ENCODE data around the gene ADAR.

ADAR gene

GRCh38 chr1:154605534-154605933, 2.5 kb downstream of the ADAR start:
- Histone ChIP-seq H3K14ac (ENCODE audit: low read length) (no peak overlapping the region), H2BK5ac (ENCODE audit: low read length) (no peak overlapping the region), H3K79me1 (ENCODE audit: low read depth, low read length) (peaks cover 11% of the 10 kb centered on the region), H3K4me1 (ENCODE audit: control insufficient read depth in 2 of 2, insufficient read depth in 1 of 2, low read depth in 1 of 2, low read length in 2 of 2) (peaks cover 11% of the 10 kb centered on the region in 2 donors), H3K9ac (ENCODE audit: low read depth, low read length, poor library complexity) (no peak overlapping the region), H3K23ac (ENCODE audit: low read depth, low read length, poor library complexity) (no peak overlapping the region), H3K4me2 (ENCODE audit: insufficient read depth, low read length, poor library complexity, severe bottlenecking) (no peak overlapping the region), H2BK15ac (ENCODE audit: low read length) (no peak overlapping the region), H4K91ac (ENCODE audit: low read depth, low read length, poor library complexity) (no peak overlapping the region), H2BK120ac (ENCODE audit: low read depth, low read length) (no peak overlapping the region), H3K9me3 (replicated peaks in 1 of 2; ENCODE audit: control insufficient read depth in 2 of 2, insufficient read depth in 1 of 2, low read depth in 1 of 2, low read length in 2 of 2) (no peaks in the 10 kb centered on the region), H2BK12ac (ENCODE audit: low read length) (no peak overlapping the region), H3K4me3 (ENCODE audit: low read length in 2 of 2) (no peak overlapping the region), H3K18ac (ENCODE audit: low read length) (no peak overlapping the region), H3K27ac (replicated peaks; ENCODE audit: low read length) (no peak overlapping the region), H3K27me3 (ENCODE audit: control insufficient read depth in 3 of 3, insufficient read depth in 3 of 3, low read depth in 1 of 3, low read length in 3 of 3) (no peaks in the 10 kb centered on the region), H3K4ac (ENCODE audit: low read length) (no peak overlapping the region), H2AFZ (ENCODE audit: low read length) (no peak overlapping the region), H2AK5ac (ENCODE audit: low read depth, low read length) (no peak overlapping the region), H4K8ac (ENCODE audit: low read depth, low read length) (no peak overlapping the region), H3K36me3 (replicated peaks in 1 of 2; ENCODE audit: control insufficient read depth in 2 of 2, insufficient read depth in 2 of 2, low read length in 2 of 2) (peaks cover 17 to 49% of the 10 kb centered on the region in 2 donors)
- DNase-seq (ENCODE audit: low spot score) = no peak
- WGBS, 2 donors (ENCODE audit: extremely low coverage in 2 of 2, insufficient read length in 2 of 2, insufficient replicate concordance in 1 of 2) = no CpG with 5 or more reads among the region's 2 CpGs

GRCh38 chr1:154603317-154603716, 4.7 kb downstream of the ADAR start:
- no peak overlapping the region for H3K18ac ChIP-seq (ENCODE audit: low read length)
- H2BK12ac ChIP-seq (ENCODE audit: low read length) = no peak overlapping the region
- peaks cover 3 to 6% of the 10 kb centered on the region in 2 donors for H3K4me1 ChIP-seq (ENCODE audit: control insufficient read depth in 2 of 2, insufficient read depth in 1 of 2, low read depth in 1 of 2, low read length in 2 of 2)
- H2BK5ac ChIP-seq (ENCODE audit: low read length) = no peak overlapping the region
- H3K14ac ChIP-seq (ENCODE audit: low read length) = no peak overlapping the region
- no CpG with 5 or more reads among the region's 2 CpGs for WGBS, 2 donors (ENCODE audit: extremely low coverage in 2 of 2, insufficient read length in 2 of 2, insufficient replicate concordance in 1 of 2)
- no peak overlapping the region for H3K4me3 ChIP-seq (ENCODE audit: low read length in 2 of 2)
- no peak overlapping the region for H3K27ac ChIP-seq (replicated peaks; ENCODE audit: low read length)
- no peak overlapping the region for H3K9ac ChIP-seq (ENCODE audit: low read depth, low read length, poor library complexity)
- H3K79me1 ChIP-seq (ENCODE audit: low read depth, low read length) = peaks cover 14% of the 10 kb centered on the region
- no peak overlapping the region for H4K8ac ChIP-seq (ENCODE audit: low read depth, low read length)
- H3K4ac ChIP-seq (ENCODE audit: low read length) = no peak overlapping the region
- no peak overlapping the region for H3K23ac ChIP-seq (ENCODE audit: low read depth, low read length, poor library complexity)
- H3K27me3 ChIP-seq (ENCODE audit: control insufficient read depth in 3 of 3, insufficient read depth in 3 of 3, low read depth in 1 of 3, low read length in 3 of 3) = no peaks in the 10 kb centered on the region
- no peak overlapping the region for H3K4me2 ChIP-seq (ENCODE audit: insufficient read depth, low read length, poor library complexity, severe bottlenecking)
- H4K91ac ChIP-seq (ENCODE audit: low read depth, low read length, poor library complexity) = no peak overlapping the region
- peaks cover 20 to 68% of the 10 kb centered on the region in 2 donors for H3K36me3 ChIP-seq (replicated peaks in 1 of 2; ENCODE audit: control insufficient read depth in 2 of 2, insufficient read depth in 2 of 2, low read length in 2 of 2)
- H2AFZ ChIP-seq (ENCODE audit: low read length) = no peak overlapping the region
- no peak for DNase-seq (ENCODE audit: low spot score)
- H3K9me3 ChIP-seq (replicated peaks in 1 of 2; ENCODE audit: control insufficient read depth in 2 of 2, insufficient read depth in 1 of 2, low read depth in 1 of 2, low read length in 2 of 2) = no peaks in the 10 kb centered on the region
- no peak overlapping the region for H2AK5ac ChIP-seq (ENCODE audit: low read depth, low read length)
- H2BK120ac ChIP-seq (ENCODE audit: low read depth, low read length) = no peak overlapping the region
- no peak overlapping the region for H2BK15ac ChIP-seq (ENCODE audit: low read length)

DNA sequence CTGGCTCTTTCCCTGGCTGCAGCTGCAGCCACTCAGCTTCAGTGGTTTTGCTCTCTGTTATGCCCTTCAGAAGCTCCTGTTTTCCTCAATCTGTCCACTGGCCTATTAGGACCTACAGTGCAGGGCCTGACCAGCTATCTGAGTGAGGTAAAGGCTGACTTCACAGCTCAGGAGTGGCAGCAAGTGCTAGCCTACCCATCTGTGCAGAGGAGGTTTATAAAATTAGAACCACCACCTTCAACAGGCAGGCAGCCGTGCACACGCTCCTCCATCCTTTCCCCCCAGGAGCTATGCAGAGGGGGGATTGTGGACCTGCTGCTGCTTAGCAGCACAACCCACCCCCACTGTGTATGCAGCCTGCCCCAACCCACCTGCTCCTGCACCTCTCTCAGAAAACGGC, 8.3 kb downstream of the ADAR start:
- Histone ChIP-seq H3K36me3 (replicated peaks in 1 of 2; ENCODE audit: control insufficient read depth in 2 of 2, insufficient read depth in 2 of 2, low read length in 2 of 2) (peaks cover 49 to 91% of the 10 kb centered on the region in 2 donors), H3K4me1 (ENCODE audit: control insufficient read depth in 2 of 2, insufficient read depth in 1 of 2, low read depth in 1 of 2, low read length in 2 of 2) (peaks cover 0 to 2% of the 10 kb centered on the region in 2 donors), H3K4me2 (ENCODE audit: insufficient read depth, low read length, poor library complexity, severe bottlenecking) (no peak overlapping the region), H3K9ac (ENCODE audit: low read depth, low read length, poor library complexity) (no peak overlapping the region), H3K14ac (ENCODE audit: low read length) (no peak overlapping the region), H3K4ac (ENCODE audit: low read length) (no peak overlapping the region), H2AFZ (ENCODE audit: low read length) (no peak overlapping the region), H3K9me3 (replicated peaks in 1 of 2; ENCODE audit: control insufficient read depth in 2 of 2, insufficient read depth in 1 of 2, low read depth in 1 of 2, low read length in 2 of 2) (no peaks in the 10 kb centered on the region), H2BK5ac (ENCODE audit: low read length) (no peak overlapping the region), H3K27ac (replicated peaks; ENCODE audit: low read length) (no peak overlapping the region), H3K4me3 (ENCODE audit: low read length in 2 of 2) (no peak overlapping the region), H3K27me3 (ENCODE audit: control insufficient read depth in 3 of 3, insufficient read depth in 3 of 3, low read depth in 1 of 3, low read length in 3 of 3) (no peaks in the 10 kb centered on the region), H2AK5ac (ENCODE audit: low read depth, low read length) (no peak overlapping the region), H2BK15ac (ENCODE audit: low read length) (no peak overlapping the region), H3K23ac (ENCODE audit: low read depth, low read length, poor library complexity) (no peak overlapping the region), H3K18ac (ENCODE audit: low read length) (no peak overlapping the region), H3K79me1 (ENCODE audit: low read depth, low read length) (peaks cover 11% of the 10 kb centered on the region), H2BK120ac (ENCODE audit: low read depth, low read length) (no peak overlapping the region), H4K91ac (ENCODE audit: low read depth, low read length, poor library complexity) (no peak overlapping the region), H4K8ac (ENCODE audit: low read depth, low read length) (no peak overlapping the region), H2BK12ac (ENCODE audit: low read length) (no peak overlapping the region)
- WGBS, 2 donors (ENCODE audit: extremely low coverage in 2 of 2, insufficient read length in 2 of 2, insufficient replicate concordance in 1 of 2) = no CpG with 5 or more reads among the region's 3 CpGs
- DNase-seq (ENCODE audit: low spot score) = no peak

GRCh38 chr1:154598871-154599635, 8.9 kb downstream of the ADAR start:
- no peak overlapping the region for H3K4me2 ChIP-seq (ENCODE audit: insufficient read depth, low read length, poor library complexity, severe bottlenecking)
- DNase-seq (ENCODE audit: low spot score) = no peak
- H3K4ac ChIP-seq (ENCODE audit: low read length) = no peak overlapping the region
- no peak overlapping the region for H2BK5ac ChIP-seq (ENCODE audit: low read length)
- H3K27me3 ChIP-seq (ENCODE audit: control insufficient read depth in 3 of 3, insufficient read depth in 3 of 3, low read depth in 1 of 3, low read length in 3 of 3) = no peaks in the 10 kb centered on the region
- peaks cover 0 to 2% of the 10 kb centered on the region in 2 donors for H3K4me1 ChIP-seq (ENCODE audit: control insufficient read depth in 2 of 2, insufficient read depth in 1 of 2, low read depth in 1 of 2, low read length in 2 of 2)
- no peaks in the 10 kb centered on the region for H3K9me3 ChIP-seq (replicated peaks in 1 of 2; ENCODE audit: control insufficient read depth in 2 of 2, insufficient read depth in 1 of 2, low read depth in 1 of 2, low read length in 2 of 2)
- H3K27ac ChIP-seq (replicated peaks; ENCODE audit: low read length) = no peak overlapping the region
- no peak overlapping the region for H3K23ac ChIP-seq (ENCODE audit: low read depth, low read length, poor library complexity)
- H2BK15ac ChIP-seq (ENCODE audit: low read length) = no peak overlapping the region
- H3K79me1 ChIP-seq (ENCODE audit: low read depth, low read length) = peaks cover 11% of the 10 kb centered on the region
- H2BK120ac ChIP-seq (ENCODE audit: low read depth, low read length) = no peak overlapping the region
- H3K4me3 ChIP-seq (ENCODE audit: low read length in 2 of 2) = no peak overlapping the region
- H3K9ac ChIP-seq (ENCODE audit: low read depth, low read length, poor library complexity) = no peak overlapping the region
- no peak overlapping the region for H3K14ac ChIP-seq (ENCODE audit: low read length)
- no peak overlapping the region for H4K91ac ChIP-seq (ENCODE audit: low read depth, low read length, poor library complexity)
- no peak overlapping the region for H3K18ac ChIP-seq (ENCODE audit: low read length)
- no peak overlapping the region for H2BK12ac ChIP-seq (ENCODE audit: low read length)
- H3K36me3 ChIP-seq (replicated peaks in 1 of 2; ENCODE audit: control insufficient read depth in 2 of 2, insufficient read depth in 2 of 2, low read length in 2 of 2) = peaks cover 52 to 93% of the 10 kb centered on the region in 2 donors
- WGBS, 2 donors (ENCODE audit: extremely low coverage in 2 of 2, insufficient read length in 2 of 2, insufficient replicate concordance in 1 of 2) = no CpG with 5 or more reads among the region's 3 CpGs
- no peak overlapping the region for H2AK5ac ChIP-seq (ENCODE audit: low read depth, low read length)
- H4K8ac ChIP-seq (ENCODE audit: low read depth, low read length) = no peak overlapping the region
- no peak overlapping the region for H2AFZ ChIP-seq (ENCODE audit: low read length)
